Fibroblast of pulmonary artery (primary cell): ENCODE results near the gene PDZD11.

Source experiments
- DNase-seq: peaks from one replicate; pipeline ENCODE4 v3.0.0-alpha.2; 2010; ENCODE audit warnings: low read depth
- H3K4me3 ChIP-seq: replicated peaks from 2 replicates; pipeline ENCODE4 v1.5.1; 2011; ENCODE audit warnings: low read depth, mild to moderate bottlenecking, control low read depth, low read length, moderate library complexity
- CTCF ChIP-seq: IDR thresholded peaks from 2 replicates; pipeline ENCODE4 v1.5.1; 2011; ENCODE audit warnings: mild to moderate bottlenecking, control low read depth, low read length, inconsistent platforms; ENCODE audit errors: missing control alignments

PDZD11 gene

GRCh38 chrX:70322784-70323183 lies 33.1 kb upstream of the PDZD11 start:
- TF ChIP-seq CTCF = no peak
- DNase-seq = no peak
- no peak overlapping the region for H3K4me3 ChIP-seq

DNA sequence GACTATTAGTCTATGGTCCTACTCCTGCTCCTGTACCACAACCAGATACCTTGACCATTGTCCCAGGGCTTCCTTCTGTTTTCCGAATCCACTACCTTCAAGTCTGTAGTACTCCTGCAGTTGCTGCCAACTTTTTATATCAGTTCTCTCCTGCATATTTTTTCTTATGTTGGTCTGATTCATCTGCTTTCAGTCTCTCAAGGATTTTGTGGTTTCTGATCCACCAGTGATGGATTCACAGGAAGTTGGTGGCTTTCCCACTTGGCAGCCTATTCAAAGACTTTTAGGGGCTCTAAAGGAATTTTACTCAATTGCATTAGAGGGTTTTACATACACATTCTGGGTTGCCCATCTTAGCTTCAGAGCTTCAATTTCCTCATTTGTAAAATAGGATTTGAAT lies 23.8 kb upstream of the PDZD11 start:
- no peak for TF ChIP-seq CTCF
- H3K4me3 ChIP-seq = no peak overlapping the region
- peak; percentile 39 for DNase-seq

DNA sequence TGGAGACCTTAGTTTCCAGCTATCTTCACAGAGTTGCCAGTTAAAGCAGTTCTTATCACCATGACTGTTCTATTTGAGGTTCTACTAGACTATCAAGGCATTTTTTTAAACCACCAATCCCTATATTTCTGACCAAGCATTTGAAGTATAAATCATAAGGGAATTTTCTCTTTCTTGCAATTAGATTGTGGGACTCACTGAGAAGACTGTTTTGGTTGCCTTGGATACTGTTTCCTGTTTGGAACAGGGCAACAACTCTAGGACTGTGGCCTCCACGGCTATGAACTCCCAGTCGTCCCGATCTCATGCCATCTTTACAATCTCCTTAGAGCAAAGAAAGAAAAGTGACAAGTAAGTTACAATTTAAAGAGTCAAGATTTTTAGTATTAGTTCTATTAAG lies 12.0 kb upstream of the PDZD11 start:
- DNase-seq = peak; percentile 68
- H3K4me3 ChIP-seq = no peak overlapping the region
- TF ChIP-seq CTCF = no peak

GRCh38 chrX:70293621-70294020 lies 3.9 kb upstream of the PDZD11 start:
- DNase-seq = no peak
- no peak for TF ChIP-seq CTCF
- H3K4me3 ChIP-seq = no peak overlapping the region

GRCh38 chrX:70292788-70293187 lies 3.1 kb upstream of the PDZD11 start:
- TF ChIP-seq CTCF = no peak
- DNase-seq = peak; percentile 16
- no peak overlapping the region for H3K4me3 ChIP-seq

DNA sequence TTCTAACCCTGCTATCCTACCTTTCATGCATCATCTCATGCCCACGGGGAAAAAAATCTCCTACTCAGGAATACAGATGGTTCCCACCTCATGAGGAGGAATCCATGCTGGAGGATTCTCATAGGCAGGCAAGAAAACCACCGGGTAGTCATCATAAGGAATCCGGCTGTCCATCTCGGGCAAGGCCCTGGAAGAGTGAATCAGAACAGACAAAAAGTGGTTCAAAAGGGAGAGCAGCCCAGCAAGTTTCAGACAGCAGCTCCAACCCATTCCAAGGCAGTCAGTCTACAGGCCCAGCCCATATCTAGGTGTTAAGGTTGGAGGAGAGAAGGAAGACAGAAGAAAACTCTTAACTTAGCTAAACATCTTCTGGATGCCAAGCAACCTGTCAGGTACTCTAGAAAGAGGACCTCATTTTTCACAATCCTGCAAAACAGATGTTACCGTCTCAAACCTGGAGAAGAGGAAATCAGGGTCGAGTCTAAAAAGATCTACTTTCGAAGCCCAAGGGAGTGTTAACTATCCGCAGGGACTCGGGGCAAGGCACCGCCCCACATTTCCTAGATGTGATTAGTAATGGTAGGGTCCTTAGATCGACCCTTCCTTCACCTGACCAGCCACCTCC lies 447 bp downstream of the PDZD11 start:
- no peak for DNase-seq
- TF ChIP-seq CTCF = no peak
- peak overlapping the region; percentile 79 for H3K4me3 ChIP-seq

DNA sequence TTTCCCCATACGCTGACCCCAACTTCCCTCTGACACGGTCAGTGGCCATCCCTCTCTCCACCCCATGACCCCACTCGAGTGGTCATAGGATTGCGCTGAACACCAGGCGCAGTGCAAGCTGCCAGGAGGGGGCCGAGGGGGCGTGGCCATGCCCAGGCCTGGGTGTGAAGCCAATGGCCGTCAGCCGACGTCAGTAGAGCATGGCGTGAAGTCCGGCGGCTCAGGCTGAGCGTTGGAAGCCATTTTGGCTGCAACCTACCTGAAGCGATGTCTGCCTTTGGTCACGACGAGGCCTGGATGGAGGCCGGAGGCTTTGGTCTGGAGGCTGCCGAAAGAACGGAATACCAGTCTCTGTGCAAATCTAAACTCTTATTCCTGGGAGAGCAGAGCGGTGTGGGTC lies 7.8 kb downstream of the PDZD11 start, which contains the start of gene RAB41:
RAB41 (plus strand) TSS at position 222 of the 400 bp plus-strand sequence; CDS start at position 268, 46 bp downstream.
- DNase-seq = no peak
- no peak within 1 kb of the TSS for H3K4me3 ChIP-seq
- no peak for TF ChIP-seq CTCF
